ENCODE data around the gene NFATC1. TPM values are rescaled to one million over a fixed set of nuclear protein-coding genes. Genes with fewer than 3 reads are reported as not detected.
A peak's percentile ranks its signal among the peaks of the same experiment; 100 is the strongest.

NFATC1 gene
- total RNA-seq, 4 donors from 2014 or later: 10.1 to 15.0 (median 12.7) TPM

DNA sequence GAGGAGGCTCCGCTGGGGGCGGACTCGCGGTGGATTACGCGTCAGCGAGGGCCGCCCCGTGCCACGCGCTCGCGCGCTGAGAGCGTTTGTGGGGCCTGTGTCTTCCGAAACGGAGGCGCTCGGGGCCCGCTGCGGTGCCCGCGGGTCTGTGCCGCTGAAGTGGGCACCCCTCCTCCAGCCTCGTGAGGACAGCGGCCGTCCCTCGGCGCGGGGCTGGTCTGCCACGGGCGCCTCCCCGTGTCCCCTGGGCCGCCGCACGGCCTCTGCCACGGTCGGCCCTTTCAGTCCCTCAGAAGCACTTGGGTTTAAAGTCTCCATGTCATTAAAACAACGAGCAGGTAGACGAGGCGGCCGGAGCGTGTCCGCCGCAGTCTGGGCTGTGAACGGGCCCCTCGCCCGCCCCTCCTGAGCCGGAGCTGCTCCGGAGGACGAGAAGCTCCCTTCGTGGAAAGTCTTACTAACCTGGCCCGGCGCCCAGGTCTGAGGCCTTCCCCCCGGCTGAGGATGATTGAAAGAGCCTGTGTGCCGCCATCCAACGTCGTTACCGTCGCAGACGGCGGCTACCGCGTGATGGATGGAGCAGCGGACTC lies 97.6 kb downstream of the NFATC1 start:
- H3K9me3 ChIP-seq: no peaks in the 10 kb centered on the region
- no peak for TF ChIP-seq POLR2A (IDR thresholded peaks at IDR 0.05)
- TF ChIP-seq, protein P1, sequence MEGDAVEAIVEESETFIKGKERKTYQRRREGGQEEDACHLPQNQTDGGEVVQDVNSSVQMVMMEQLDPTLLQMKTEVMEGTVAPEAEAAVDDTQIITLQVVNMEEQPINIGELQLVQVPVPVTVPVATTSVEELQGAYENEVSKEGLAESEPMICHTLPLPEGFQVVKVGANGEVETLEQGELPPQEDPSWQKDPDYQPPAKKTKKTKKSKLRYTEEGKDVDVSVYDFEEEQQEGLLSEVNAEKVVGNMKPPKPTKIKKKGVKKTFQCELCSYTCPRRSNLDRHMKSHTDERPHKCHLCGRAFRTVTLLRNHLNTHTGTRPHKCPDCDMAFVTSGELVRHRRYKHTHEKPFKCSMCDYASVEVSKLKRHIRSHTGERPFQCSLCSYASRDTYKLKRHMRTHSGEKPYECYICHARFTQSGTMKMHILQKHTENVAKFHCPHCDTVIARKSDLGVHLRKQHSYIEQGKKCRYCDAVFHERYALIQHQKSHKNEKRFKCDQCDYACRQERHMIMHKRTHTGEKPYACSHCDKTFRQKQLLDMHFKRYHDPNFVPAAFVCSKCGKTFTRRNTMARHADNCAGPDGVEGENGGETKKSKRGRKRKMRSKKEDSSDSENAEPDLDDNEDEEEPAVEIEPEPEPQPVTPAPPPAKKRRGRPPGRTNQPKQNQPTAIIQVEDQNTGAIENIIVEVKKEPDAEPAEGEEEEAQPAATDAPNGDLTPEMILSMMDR (IDR thresholded peaks at IDR 0.05): no peak
- H3K36me3 ChIP-seq: no peaks in the 10 kb centered on the region
- H3K27ac ChIP-seq: no peak overlapping the region
- no peaks in the 10 kb centered on the region for H3K27me3 ChIP-seq
- H3K4me3 ChIP-seq (replicated peaks in 1 of 3): no peak overlapping the region
- intact Hi-C loops (cut with DNase I): no loop called here
- peak in 1 of 2 donors; percentile 1 for DNase-seq
- peaks cover 0 to 14% of the 10 kb centered on the region in 2 donors for H3K4me1 ChIP-seq
- WGBS, 2 donors: 88 to 94% methylated on average over 45 to 58 of the region's 65 CpGs

DNA sequence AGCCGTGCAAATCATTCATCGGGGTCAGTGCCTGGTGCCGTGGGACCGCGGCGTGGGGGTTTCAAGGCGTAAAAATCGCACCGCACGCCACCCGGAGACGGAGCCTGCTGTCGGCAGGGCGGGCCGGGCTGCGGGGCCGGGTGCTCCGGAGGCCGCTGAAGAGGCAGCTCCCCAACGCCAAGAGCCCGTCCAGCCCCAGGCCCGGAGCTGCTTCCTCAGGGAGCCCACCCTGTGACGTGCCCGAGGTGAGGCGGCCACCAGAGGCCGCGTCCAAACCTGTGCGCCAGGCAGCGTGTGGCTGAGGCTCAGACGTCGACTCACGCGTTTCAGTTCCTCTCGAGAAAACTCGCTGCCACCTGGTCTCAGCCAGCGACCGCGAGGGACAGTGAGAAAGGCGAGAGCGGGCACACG lies 98.1 kb downstream of the NFATC1 start:
- Histone ChIP-seq H3K36me3 (no peaks in the 10 kb centered on the region), H3K4me3 (replicated peaks in 1 of 3) (no peak overlapping the region), H3K27me3 (no peaks in the 10 kb centered on the region), H3K4me1 (peaks cover 0 to 14% of the 10 kb centered on the region in 2 donors), H3K9me3 (no peaks in the 10 kb centered on the region), H3K27ac (no peak overlapping the region)
- intact Hi-C loops (cut with DNase I): no loop called here
- TF ChIP-seq, protein P1 (IDR thresholded peaks at IDR 0.05): no peak
- no peak for TF ChIP-seq POLR2A (IDR thresholded peaks at IDR 0.05)
- 99% methylated on average over 23 to 33 of the region's 41 CpGs for WGBS, 2 donors
- DNase-seq: no peak

DNA sequence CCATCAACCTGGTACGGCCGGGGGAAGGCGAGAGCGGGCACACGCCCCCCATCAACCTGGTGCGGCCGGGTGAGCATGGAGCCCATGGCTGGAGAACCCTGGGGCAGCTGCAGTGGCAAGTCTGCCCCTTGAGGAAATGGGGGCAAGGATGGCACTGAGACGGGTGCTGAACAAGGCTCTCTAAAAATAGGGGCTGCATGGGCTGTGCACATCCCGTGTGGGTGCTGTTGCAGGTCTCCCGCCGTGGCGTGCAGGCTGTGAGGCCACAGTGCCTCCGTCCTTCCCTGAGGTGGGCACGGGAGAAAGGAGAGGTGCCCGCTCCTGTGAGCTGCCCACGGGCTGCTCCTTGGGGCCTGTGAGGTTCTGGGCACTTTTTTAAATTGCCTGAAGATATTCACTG lies 99.2 kb downstream of the NFATC1 start:
- no peak overlapping the region for H3K27ac ChIP-seq
- DNase-seq: peak in 1 of 2 donors; percentile 0
- intact Hi-C loops (cut with DNase I): no loop called here
- no peaks in the 10 kb centered on the region for H3K27me3 ChIP-seq
- no peaks in the 10 kb centered on the region for H3K36me3 ChIP-seq
- H3K4me3 ChIP-seq (replicated peaks in 1 of 3): no peak overlapping the region
- H3K4me1 ChIP-seq: peaks cover 0 to 14% of the 10 kb centered on the region in 2 donors
- H3K9me3 ChIP-seq: no peaks in the 10 kb centered on the region
- WGBS, 2 donors: 96 to 97% methylated on average over 14 to 15 of the region's 16 CpGs
- no peak for TF ChIP-seq POLR2A (IDR thresholded peaks at IDR 0.05)
- TF ChIP-seq, protein P1 (IDR thresholded peaks at IDR 0.05): no peak

DNA sequence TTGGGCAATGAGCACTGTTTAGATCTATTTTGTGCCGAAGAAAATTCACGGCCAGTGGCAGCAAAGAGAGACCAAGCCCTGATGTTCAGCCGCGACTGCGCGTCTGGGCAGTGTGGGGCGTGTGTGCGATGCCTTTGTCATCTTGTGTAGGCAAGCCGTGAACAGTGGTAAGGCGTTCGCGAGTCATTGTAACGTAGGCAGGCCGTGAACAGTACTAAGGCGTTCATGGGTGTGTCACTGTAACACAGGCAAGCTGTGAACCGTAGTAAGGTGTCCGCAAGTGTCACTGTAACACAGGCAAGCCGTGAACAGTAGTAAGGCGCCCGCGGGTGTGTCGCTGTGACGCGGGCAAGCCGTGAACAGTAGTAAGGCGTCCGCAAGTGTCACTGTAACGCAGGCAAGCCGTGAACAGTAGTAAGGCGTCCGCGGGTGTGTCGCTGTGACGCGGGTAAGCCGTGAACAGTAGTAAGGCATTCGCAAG lies 99.9 kb downstream of the NFATC1 start:
- 94 to 95% methylated on average over 37 of the region's 37 CpGs for WGBS, 2 donors
- peaks cover 0 to 14% of the 10 kb centered on the region in 2 donors for H3K4me1 ChIP-seq
- H3K4me3 ChIP-seq (replicated peaks in 1 of 3): no peak overlapping the region
- no peak for TF ChIP-seq POLR2A (IDR thresholded peaks at IDR 0.05)
- TF ChIP-seq, protein P1 (IDR thresholded peaks at IDR 0.05): no peak
- H3K9me3 ChIP-seq: no peaks in the 10 kb centered on the region
- no peak for DNase-seq
- intact Hi-C loops (cut with DNase I): no loop called here
- H3K36me3 ChIP-seq: no peaks in the 10 kb centered on the region
- no peaks in the 10 kb centered on the region for H3K27me3 ChIP-seq
- H3K27ac ChIP-seq: no peak overlapping the region

DNA sequence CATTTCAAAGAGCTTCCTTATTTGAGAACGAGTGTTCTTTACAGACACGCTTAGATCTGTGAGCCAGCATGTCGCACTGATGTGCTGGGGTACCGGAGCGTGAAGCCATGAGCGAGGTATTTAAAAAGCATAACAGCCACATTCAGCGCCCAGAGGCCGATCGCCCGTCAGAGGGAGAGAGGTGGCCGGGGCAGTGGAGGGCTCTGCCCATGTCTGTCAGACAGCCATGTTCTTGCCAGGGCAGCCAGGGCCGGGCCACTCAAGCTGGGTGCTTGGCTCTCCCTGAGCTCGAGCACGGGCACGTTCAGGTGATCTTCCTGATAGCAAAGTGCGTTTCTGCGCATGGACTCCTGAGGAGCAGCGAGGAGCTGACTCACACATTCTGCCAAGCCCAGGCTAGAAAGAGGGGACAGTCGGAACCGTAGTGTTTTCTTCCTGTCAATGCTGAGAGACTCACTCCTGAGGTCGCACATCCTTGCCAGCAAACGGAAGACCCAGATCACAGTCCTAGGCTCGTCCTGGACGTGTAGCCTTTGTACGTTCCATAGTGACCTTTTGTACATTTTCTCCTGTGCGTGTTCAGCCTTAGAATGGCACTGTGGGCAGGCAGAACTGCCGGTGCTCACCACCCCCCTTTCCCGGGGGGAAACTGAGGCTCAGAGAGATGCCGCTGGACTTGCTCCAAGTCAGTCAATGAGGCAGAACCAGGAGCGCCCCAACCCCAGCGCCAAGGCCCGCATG lies 100.7 kb downstream of the NFATC1 start:
- Histone ChIP-seq H3K27me3 (no peaks in the 10 kb centered on the region), H3K36me3 (no peaks in the 10 kb centered on the region), H3K9me3 (no peaks in the 10 kb centered on the region), H3K27ac (no peak overlapping the region), H3K4me1 (peaks cover 0 to 14% of the 10 kb centered on the region in 2 donors), H3K4me3 (replicated peaks in 1 of 3) (no peak overlapping the region)
- TF ChIP-seq POLR2A (IDR thresholded peaks at IDR 0.05): no peak
- TF ChIP-seq, protein P1 (IDR thresholded peaks at IDR 0.05): no peak
- intact Hi-C loops (cut with DNase I): no loop called here
- peak in 1 of 2 donors; percentile 6 for DNase-seq
- 72 to 73% methylated on average over 28 to 31 of the region's 32 CpGs for WGBS, 2 donors

Measured in thyroid gland (tissue), 4 donors.